ENCODE measurements around the gene ITCH.

DNA sequence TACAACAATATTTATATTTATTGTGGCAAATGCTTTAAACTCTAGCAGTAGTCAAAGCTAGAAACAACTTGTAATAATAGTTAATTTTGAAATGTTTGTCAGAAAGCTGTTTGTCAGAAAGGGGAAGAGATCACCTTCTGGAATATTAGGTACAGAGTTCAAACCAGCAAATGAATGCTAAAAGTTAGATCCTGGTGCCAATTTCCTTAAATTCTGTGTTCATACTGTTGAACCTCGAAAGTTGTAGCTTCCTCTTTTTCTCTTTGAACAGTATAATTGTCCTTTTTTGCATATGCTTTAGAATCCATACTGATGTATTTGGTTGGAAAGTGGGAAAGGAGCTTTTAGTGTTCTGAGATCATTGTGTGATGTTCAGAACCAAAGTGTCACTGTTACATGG is 22.4 kb downstream of the ITCH start:
- TF ChIP-seq EZH2 (IDR thresholded peaks at IDR 0.05; ENCODE audit: insufficient read depth, poor library complexity, severe bottlenecking), result no peak
- no peak for TF ChIP-seq EZH2phosphoT487 (IDR thresholded peaks at IDR 0.05; ENCODE audit: insufficient read depth, low read depth)
